H1 (cell line): ENCODE measurements around the gene SDSL. TPM values are rescaled to one million over a fixed set of nuclear protein-coding genes. Genes with fewer than 3 reads are reported as not detected.

ENCODE experiments used
- CTCF ChIA-PET: fragments of 300-600 bp; sonication (Branson Sonifier 250); formaldehyde crosslinking; loops from one replicate; lab custom pipeline; 2021; ENCODE audit not compliant: partially characterized antibody; lab: Charles Lee
- POLR2A ChIA-PET: fragments of 300-600 bp; sonication (Branson Sonifier 250); formaldehyde crosslinking; loops from one replicate; lab custom pipeline; 2021; ENCODE audit warnings: inconsistent platforms; ENCODE audit not compliant: partially characterized antibody; lab: Charles Lee
- DNase-seq, 2 experiments: peaks; one replicate each; pipeline versions ENCODE4 v3.0.0 to v3.0.0-alpha.2; 2010 to 2022; ENCODE audit warnings: low spot score in 2 of 2, low read depth in 1 of 2, mixed read lengths in 1 of 2
- FAIRE-seq: peaks from 2 replicates; lab custom pipeline; 2011; peaks lifted over from hg19 to GRCh38; lab: Jason Lieb, UNC
- H2AFZ ChIP-seq: 2 replicates; pipeline ENCODE4 v1.8.1; 2012; ENCODE audit warnings: low read length, inconsistent platforms
- H2AK5ac ChIP-seq: 2 replicates; pipeline ENCODE4 v1.6.1; 2013; ENCODE audit warnings: low read depth, low read length
- H2BK120ac ChIP-seq: replicated peaks from 2 replicates; pipeline ENCODE3; 2013; ENCODE audit warnings: low read depth, low read length, inconsistent platforms
- H2BK12ac ChIP-seq: 2 replicates; pipeline ENCODE4 v1.6.1; 2013; ENCODE audit warnings: low read depth, low read length
- H2BK15ac ChIP-seq: 2 replicates; pipeline ENCODE4 v1.6.1; 2013; ENCODE audit warnings: low read length
- H2BK20ac ChIP-seq: 2 replicates; pipeline ENCODE4 v1.6.1; 2013; ENCODE audit warnings: low read length
- H2BK5ac ChIP-seq: 2 replicates; pipeline ENCODE4 v1.6.1; 2013; ENCODE audit warnings: low read depth, low read length
- H3K14ac ChIP-seq: 2 replicates; pipeline ENCODE4 v1.6.1; 2013; ENCODE audit warnings: inconsistent platforms; ENCODE audit not compliant: insufficient read length
- H3K18ac ChIP-seq: 2 replicates; pipeline ENCODE4 v1.6.1; 2013; ENCODE audit warnings: low read length; ENCODE audit errors: extremely low read depth
- H3K23ac ChIP-seq: 2 replicates; pipeline ENCODE4 v1.6.1; 2013; ENCODE audit warnings: inconsistent platforms; ENCODE audit not compliant: insufficient read length
- H3K23me2 ChIP-seq: 2 replicates; pipeline ENCODE4 v1.6.1; 2013; ENCODE audit warnings: low read depth, low read length
- H3K27ac ChIP-seq: 2 replicates; pipeline ENCODE4 v1.6.1; 2011; ENCODE audit warnings: low read depth, low read length, inconsistent platforms
- H3K27me3 ChIP-seq, 4 experiments: replicated peaks in 1 of 4; 1 replicate in 1 of 4; 2 replicates in 3 of 4; pipeline versions ENCODE4 v1.6.1 to v1.8.1; 2011 to 2013; ENCODE audit warnings: low read length in 3 of 4, mild to moderate bottlenecking in 3 of 4, inconsistent platforms in 2 of 4, mixed read lengths in 2 of 4, moderate library complexity in 1 of 4; ENCODE audit not compliant: control insufficient read depth in 3 of 4, insufficient read depth in 3 of 4; ENCODE audit errors: extremely low read depth in 1 of 4
- H3K36me3 ChIP-seq, 4 experiments: 2 replicates each; pipeline versions ENCODE4 v1.6.1 to v1.8.1; 2011 to 2013; ENCODE audit warnings: mild to moderate bottlenecking in 4 of 4, low read length in 3 of 4, moderate library complexity in 2 of 4, control low read depth in 1 of 4, inconsistent platforms in 1 of 4; ENCODE audit not compliant: insufficient read depth in 4 of 4, control insufficient read depth in 2 of 4
- H3K4ac ChIP-seq: replicated peaks from 2 replicates; pipeline ENCODE3; 2013; ENCODE audit warnings: low read length, low read depth, mixed read lengths, inconsistent platforms; ENCODE audit not compliant: insufficient read length
- H3K4me1 ChIP-seq, 4 experiments: replicated peaks in 1 of 4; 1 replicate in 1 of 4; 2 replicates in 3 of 4; pipeline versions ENCODE4 v1.6.1 to v1.8.1; 2011 to 2013; ENCODE audit warnings: low read length in 3 of 4, inconsistent platforms in 2 of 4, mixed read lengths in 1 of 4; ENCODE audit not compliant: insufficient read depth in 4 of 4, control insufficient read depth in 3 of 4
- H3K4me2 ChIP-seq, 2 experiments: 2 replicates each; pipeline versions ENCODE4 v1.6.1 to v1.8.1; 2011 to 2013; ENCODE audit warnings: low read depth in 2 of 2, low read length in 2 of 2, control low read depth in 1 of 2, inconsistent platforms in 1 of 2, mild to moderate bottlenecking in 1 of 2; ENCODE audit not compliant: insufficient read depth in 1 of 2
- H3K4me3 ChIP-seq, 4 experiments: fragments of 200-600, 300-600 bp in 1 of 4; sonication (generic), shearing (Covaris generic), sonication (Bioruptor Twin) in 1 of 4; 2 replicates each; pipeline versions ENCODE4 v1.5.1 to v1.8.1; 2011 to 2016; ENCODE audit warnings: low read length in 4 of 4, low read depth in 3 of 4, control low read depth in 2 of 4, inconsistent platforms in 2 of 4, mild to moderate bottlenecking in 2 of 4, mixed read lengths in 1 of 4, moderate library complexity in 1 of 4; ENCODE audit not compliant: insufficient read depth in 2 of 4; ENCODE audit errors: extremely low read depth in 1 of 4
- H3K56ac ChIP-seq: replicated peaks from 2 replicates; pipeline ENCODE3; 2013; ENCODE audit warnings: low read depth, mild to moderate bottlenecking, mixed read lengths, low read length, inconsistent platforms; ENCODE audit not compliant: insufficient read length
- H3K79me1 ChIP-seq: 2 replicates; pipeline ENCODE4 v1.6.1; 2013; ENCODE audit warnings: low read depth, low read length, control low read depth
- H3K79me2 ChIP-seq, 2 experiments: 2 replicates each; pipeline versions ENCODE4 v1.6.1 to v1.8.1; 2012 to 2013; ENCODE audit warnings: low read length in 2 of 2, mild to moderate bottlenecking in 2 of 2, inconsistent platforms in 1 of 2; ENCODE audit not compliant: insufficient read depth in 2 of 2, control insufficient read depth in 1 of 2
- H3K9ac ChIP-seq, 4 experiments: replicated peaks in 1 of 4; 1 replicate in 1 of 4; 2 replicates in 3 of 4; pipeline versions ENCODE4 v1.6.1 to v1.8.1; 2011 to 2013; ENCODE audit warnings: low read depth in 3 of 4, low read length in 3 of 4, control low read depth in 2 of 4, mild to moderate bottlenecking in 2 of 4, moderate library complexity in 2 of 4, inconsistent platforms in 1 of 4; ENCODE audit errors: extremely low read depth in 1 of 4
- H3K9me3 ChIP-seq, 2 experiments: 2 replicates each; pipeline versions ENCODE4 v1.6.1 to v1.8.1; 2012 to 2013; ENCODE audit warnings: mild to moderate bottlenecking in 2 of 2, moderate library complexity in 2 of 2, control low read depth in 1 of 2, inconsistent platforms in 1 of 2, low read depth in 1 of 2, low read length in 1 of 2, mixed read lengths in 1 of 2; ENCODE audit not compliant: insufficient read depth in 2 of 2
- H4K20me1 ChIP-seq, 2 experiments: replicated peaks in 1 of 2; 2 replicates each; pipeline versions ENCODE3 to v1.8.1; 2011 to 2013; ENCODE audit warnings: inconsistent platforms in 2 of 2, low read length in 2 of 2, mild to moderate bottlenecking in 1 of 2; ENCODE audit not compliant: insufficient read depth in 2 of 2, control insufficient read depth in 1 of 2
- H4K5ac ChIP-seq: 2 replicates; pipeline ENCODE4 v1.6.1; 2013; ENCODE audit warnings: low read length, low read depth, mixed read lengths, inconsistent platforms; ENCODE audit not compliant: insufficient read length
- H4K8ac ChIP-seq: 2 replicates; pipeline ENCODE4 v1.8.0; 2013; ENCODE audit warnings: mild to moderate bottlenecking, moderate library complexity, low read length, inconsistent platforms; ENCODE audit not compliant: insufficient read depth; ENCODE audit errors: extremely low read depth
- H4K91ac ChIP-seq: replicated peaks from 2 replicates; pipeline ENCODE3; 2013; ENCODE audit warnings: low read length, mixed read lengths, inconsistent platforms; ENCODE audit not compliant: insufficient read length
- MAFK ChIP-seq: IDR thresholded peaks from 2 replicates; pipeline ENCODE4 v1.6.1; 2012; ENCODE audit warnings: low read depth, mild to moderate bottlenecking, improper control_type of control experiment, low read length
- POLR2A ChIP-seq, 2 experiments: IDR thresholded peaks; 1 replicate in 1 of 2; 2 replicates in 1 of 2; pipeline ENCODE4 v1.6.1; 2011; ENCODE audit warnings: low read depth in 2 of 2, low read length in 2 of 2, mild to moderate bottlenecking in 2 of 2; ENCODE audit errors: control extremely low read depth in 1 of 2
- WGBS, 2 experiments: shearing (Covaris generic) in 1 of 2; methylation state at CpG; one replicate each; pipeline versions ENCODE4 v1.1.6 to v1.1.7; 2013 to 2015; ENCODE audit warnings: low lambda C conversion rate in 2 of 2, mixed read lengths in 2 of 2, inconsistent platforms in 1 of 2, low coverage in 1 of 2, missing lambda C conversion rate in 1 of 2; ENCODE audit not compliant: insufficient replicate concordance in 2 of 2, insufficient coverage in 1 of 2, insufficient read length in 1 of 2; ENCODE audit errors: extremely low coverage in 1 of 2, missing lambda C conversion rate in 1 of 2; 5-methylcytosine and 5-hydroxymethylcytosine counted together
- polyA plus RNA-seq, 7 experiments: library from polyadenylated mRNA; depleted of rRNA in 3 of 7; stranded (reverse) in 5 of 7; unstranded in 2 of 7; fragments of >200 nt in 5 of 7; fragments of 200-250 nt in 2 of 7; gene quantifications; 1 replicate in 5 of 7; 2 replicates in 1 of 7; 4 replicates in 1 of 7; pipeline versions ENCODE4 v1.2.1 to v1.2.3, GENCODE V29; 2011 to 2013; ENCODE audit warnings: missing spikeins in 2 of 7, mixed read lengths in 2 of 7
- total RNA-seq: library from RNA; stranded (reverse); fragmentation: NEBNext Ultra II Directional; extraction: Animal tissue kit (Norgen Biotek cat#: 25700); gene quantifications from 2 replicates; pipeline ENCODE4 v1.2.1, GENCODE V29; 2021

The SDSL gene
- total and polyA plus RNA-seq, 2 of the 8 experiments (the other 6 are each of a cell fraction or from before 2014, with no cell fraction given): 0.69 to 1.3 TPM

DNA sequence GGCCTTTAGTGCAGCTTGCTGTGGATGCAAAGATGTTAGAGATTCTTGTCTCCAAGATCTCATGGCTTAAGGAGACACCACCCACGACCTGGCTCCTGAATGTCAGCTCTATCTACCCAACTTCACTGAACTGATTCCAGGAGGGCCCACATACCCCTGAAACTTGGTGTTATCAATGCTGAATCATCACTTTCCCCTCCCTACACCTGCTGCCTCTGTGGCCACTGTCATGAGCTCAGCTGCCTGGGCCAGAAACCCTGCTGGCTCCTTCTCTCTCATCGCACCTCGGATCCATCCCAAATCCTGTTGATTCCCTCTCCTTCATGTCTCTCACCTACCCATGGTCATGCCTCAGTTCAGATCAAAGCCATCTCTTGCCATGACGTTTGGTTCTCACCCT, 64.5 kb downstream of the SDSL start:
- DNase-seq (no peak), FAIRE-seq (no peak)
- Histone ChIP-seq H3K36me3 (no peaks in the 10 kb centered on the region), H4K20me1 (no peaks in the 10 kb centered on the region), H3K23ac (no peak overlapping the region), H3K4ac (no peak overlapping the region), H3K79me1 (no peaks in the 10 kb centered on the region), H3K23me2 (no peaks in the 10 kb centered on the region), H2AK5ac (no peak overlapping the region), H2BK15ac (no peak overlapping the region), H3K4me3 (no peak overlapping the region), H2AFZ (no peak overlapping the region), H4K91ac (no peak overlapping the region), H3K79me2 (no peaks in the 10 kb centered on the region), H3K14ac (no peak overlapping the region), H3K9ac (no peak overlapping the region), H3K18ac (no peak overlapping the region; the same call in 1 of the 2 replicates), H4K8ac (no peak overlapping the region), H4K5ac (no peak overlapping the region), H3K27me3 (peaks cover 0 to 12% (median 1%) of the 10 kb centered on the region in 4 experiments; a peak in 3 of 7 replicates), H2BK120ac (no peak overlapping the region), H2BK12ac (peak overlapping the region; percentile 55; the same call in 1 of the 2 replicates), H3K9me3 (no peaks in the 10 kb centered on the region), H3K4me1 (peaks cover 4 to 19% (median 15%) of the 10 kb centered on the region in 4 experiments; a peak in 5 of 7 replicates), H2BK5ac (no peak overlapping the region), H2BK20ac (0 out of 2 replicates have a peak overlapping the region, but pooled peaks have one; percentile 17), H3K4me2 (no peak overlapping the region), H3K56ac (no peak overlapping the region), H3K27ac (no peak overlapping the region)
- TF ChIP-seq MAFK: peak; percentile 41; the same call in 1 of the 2 replicates
- TF ChIP-seq POLR2A (IDR thresholded peaks at IDR 0.05; ENCODE audit: control extremely low read depth in 1 of 2, low read depth in 2 of 2, low read length in 2 of 2): no peak
- CTCF ChIA-PET: interaction anchor here (2.3 to 5.4 kb wide), 2 partner anchors 23 to 25 kb away, joined by 6 to 23 read pairs; no protein-coding TSS in a partner anchor
- WGBS, 2 experiments: 83% methylated on average over 4 of the region's 4 CpGs; no CpG with 5 or more reads in 1 of the 2 experiments
- POLR2A ChIA-PET: no interaction called here

Other genes with a start within 250 kb of the SDSL start
- 112 and 113 TPM in 2 replicates for gene DDX54, start 236.9 kb upstream of the SDSL start, total RNA-seq
- 64.9 and 98.5 TPM in 2 replicates for gene DDX54, start 236.9 kb upstream of the SDSL start, polyA plus RNA-seq (2011; rRNA removed)
- gene RITA1, start 236.7 kb upstream of the SDSL start, total RNA-seq: 25.8 and 26.4 TPM in 2 replicates
- 24.1 and 31.0 TPM in 2 replicates for gene RITA1, start 236.7 kb upstream of the SDSL start, polyA plus RNA-seq (2011; rRNA removed)
- 18.1 and 21.4 TPM in 2 replicates for gene TPCN1, start 200.9 kb upstream of the SDSL start, total RNA-seq
- 14.9 and 22.7 TPM in 2 replicates for gene TPCN1, start 200.9 kb upstream of the SDSL start, polyA plus RNA-seq (2011; rRNA removed)
- 11.2 and 11.3 TPM in 2 replicates for gene SLC8B1, start 87.3 kb upstream of the SDSL start, total RNA-seq
- 19.1 and 26.9 TPM in 2 replicates for gene SLC8B1, start 87.3 kb upstream of the SDSL start, polyA plus RNA-seq (2011; rRNA removed)
- 33.1 and 33.5 TPM in 2 replicates for gene PLBD2, start 63.8 kb upstream of the SDSL start, total RNA-seq
- 16.8 and 25.6 TPM in 2 replicates for gene PLBD2, start 63.8 kb upstream of the SDSL start, polyA plus RNA-seq (2011; rRNA removed)
- not detected in 2 replicates for gene SDS, start 18.5 kb upstream of the SDSL start, total RNA-seq
- 0.21 and 0.38 TPM in 2 replicates for gene SDS, start 18.5 kb upstream of the SDSL start, polyA plus RNA-seq (2011; rRNA removed)
- gene LHX5, start 49.5 kb downstream of the SDSL start, total RNA-seq: 0.47 and 0.63 TPM in 2 replicates
- gene LHX5, start 49.5 kb downstream of the SDSL start, polyA plus RNA-seq (2011; rRNA removed): 1.1 and 4.6 TPM in 2 replicates